HepG2 (cell line): ENCODE measurements around the gene SEC61A2. TPM values are rescaled to one million over a fixed set of nuclear protein-coding genes. Genes with fewer than 3 reads are reported as not detected.

Experiments used
- ATAC-seq: fragments of 200-7000 bp; cut with Tn5 transposase; 3 replicates; pipeline ENCODE4 v1.9.1; 2020; ENCODE audit warnings: mild to moderate bottlenecking, moderate library complexity
- BruUV-seq: library from RNA; stranded (reverse); fragments of 400-500 nt; replicated peaks from 2 replicates; lab custom pipeline; 2021; lab: Mats Ljungman, UMichigan
- CTCF ChIA-PET: fragments of 300-600 bp; formaldehyde crosslinking; extraction: SDS; loops from one replicate; lab custom pipeline; 2021; ENCODE audit warnings: low total read pairs, inconsistent platforms, low intra/inter-chr PET ratio; lab: Yijun Ruan, JAX
- POLR2A ChIA-PET: fragments of 350-600 bp; sonication (Branson Sonifier 250); formaldehyde crosslinking; loops from one replicate; lab custom pipeline; 2020; ENCODE audit warnings: antibody characterized with exemption, inconsistent platforms; lab: Yijun Ruan, JAX
- DNase-seq: peaks from one replicate; pipeline ENCODE4 v3.0.0-alpha.2; 2015; ENCODE audit warnings: low spot score
- FAIRE-seq: peaks from 3 replicates; lab custom pipeline; 2011; peaks lifted over from hg19 to GRCh38; lab: Jason Lieb, UNC
- H2AFZ ChIP-seq: one replicate; pipeline ENCODE4 v1.6.1; 2011; ENCODE audit warnings: low read length, inconsistent platforms
- H3K27ac ChIP-seq: fragments of 300-600 bp; 3 replicates; pipeline ENCODE4 v1.8.0; 2011; ENCODE audit warnings: mixed run types, mild to moderate bottlenecking, mixed read lengths, low read length, inconsistent platforms; ENCODE audit not compliant: insufficient read depth; ENCODE audit errors: extremely low read length
- H3K27me3 ChIP-seq, 2 experiments: fragments of 200-600 bp in 1 of 2; 2 replicates in 1 of 2; 3 replicates in 1 of 2; pipeline versions ENCODE4 v1.6.0 to v1.8.0; 2011; ENCODE audit warnings: low read length in 2 of 2, mild to moderate bottlenecking in 2 of 2, moderate library complexity in 2 of 2, inconsistent platforms in 1 of 2; ENCODE audit not compliant: insufficient read depth in 2 of 2, control insufficient read depth in 1 of 2
- H3K36me3 ChIP-seq, 2 experiments: fragments of 200-600 bp in 1 of 2; replicated peaks in 1 of 2; 2 replicates in 1 of 2; 3 replicates in 1 of 2; pipeline versions ENCODE4 v1.5.1 to v1.8.0; 2011; ENCODE audit warnings: low read length in 2 of 2, inconsistent platforms in 1 of 2; ENCODE audit not compliant: insufficient read depth in 2 of 2, control insufficient read depth in 1 of 2
- H3K4me1 ChIP-seq: 2 replicates; pipeline ENCODE4 v1.5.1; 2012; ENCODE audit warnings: low read length, inconsistent platforms; ENCODE audit not compliant: insufficient read depth
- H3K4me2 ChIP-seq: 2 replicates; pipeline ENCODE4 v1.6.0; 2011; ENCODE audit warnings: low read depth, low read length, inconsistent platforms
- H3K4me3 ChIP-seq, 3 experiments: fragments of 200-600 bp in 1 of 3; sonication (generic), shearing (Covaris generic) in 1 of 3; replicated peaks in 1 of 3; 2 replicates each; pipeline ENCODE4 v1.5.1; 2011 to 2016; ENCODE audit warnings: low read length in 3 of 3, inconsistent platforms in 2 of 3, low read depth in 2 of 3, mild to moderate bottlenecking in 2 of 3, control low read depth in 1 of 3, mixed read lengths in 1 of 3; ENCODE audit not compliant: insufficient read depth in 1 of 3
- H3K79me2 ChIP-seq: one replicate; pipeline ENCODE4 v1.6.1; 2011; ENCODE audit warnings: low read length, inconsistent platforms; ENCODE audit not compliant: insufficient read depth
- H3K9ac ChIP-seq: 2 replicates; pipeline ENCODE4 v1.6.0; 2011; ENCODE audit warnings: mild to moderate bottlenecking, low read depth, low read length, inconsistent platforms; ENCODE audit not compliant: insufficient read depth
- H3K9me3 ChIP-seq: 2 replicates; pipeline ENCODE4 v1.5.1; 2012; ENCODE audit warnings: mild to moderate bottlenecking, low read length
- H4K20me1 ChIP-seq: 2 replicates; pipeline ENCODE4 v1.6.0; 2011; ENCODE audit warnings: inconsistent platforms, mild to moderate bottlenecking, low read length, moderate library complexity; ENCODE audit not compliant: insufficient read depth
- CEBPB ChIP-seq: IDR thresholded peaks from 2 replicates; pipeline ENCODE4 v1.6.1; 2011; ENCODE audit warnings: low read depth, low read length, improper control_type of control experiment, borderline replicate concordance
- CEBPG ChIP-seq: IDR thresholded peaks from 2 replicates; pipeline ENCODE4 v1.6.1; 2016
- CERS6 ChIP-seq: sonication (generic); formaldehyde crosslinking; IDR thresholded peaks from 2 replicates; pipeline ENCODE4 v1.5.0; 2020; ENCODE audit warnings: missing genetic modification reagents
- HDAC2 ChIP-seq: sonication (generic); formaldehyde crosslinking; IDR thresholded peaks from 2 replicates; pipeline ENCODE4 v1.4.0; 2020; ENCODE audit warnings: missing genetic modification reagents
- HDAC6 ChIP-seq: fragments of 200-600 bp; sonication (generic); IDR thresholded peaks from 2 replicates; pipeline ENCODE4 v1.7.0; 2017; ENCODE audit warnings: mild to moderate bottlenecking, antibody characterized with exemption, low read length, low read depth
- KDM2A ChIP-seq: sonication (generic); formaldehyde crosslinking; IDR thresholded peaks from 2 replicates; pipeline ENCODE4 v1.4.0; 2020; ENCODE audit warnings: low read depth, missing genetic modification reagents, borderline replicate concordance
- KMT2A ChIP-seq: sonication (generic); formaldehyde crosslinking; IDR thresholded peaks from 2 replicates; pipeline ENCODE4 v1.4.0; 2020; ENCODE audit warnings: missing genetic modification reagents
- KMT2B ChIP-seq: IDR thresholded peaks from 2 replicates; pipeline ENCODE4 v1.6.1; 2016; ENCODE audit warnings: missing genetic modification reagents, missing compliant biosample characterization
- LRRFIP1 ChIP-seq: sonication (generic); formaldehyde crosslinking; conservative IDR thresholded peaks from 2 replicates; pipeline ENCODE4 v1.4.0; 2020; ENCODE audit warnings: missing genetic modification reagents
- PAX8 ChIP-seq: sonication (generic); formaldehyde crosslinking; IDR thresholded peaks from 2 replicates; pipeline ENCODE4 v1.8.0; 2022; ENCODE audit warnings: mild to moderate bottlenecking, missing genetic modification reagents, borderline replicate concordance
- SMAD3 ChIP-seq: sonication (generic); formaldehyde crosslinking; IDR thresholded peaks from 2 replicates; pipeline ENCODE4 v1.4.0; 2020; ENCODE audit warnings: missing genetic modification reagents
- SMC3 ChIP-seq: IDR thresholded peaks from 2 replicates; pipeline ENCODE4 v1.6.1; 2011; ENCODE audit warnings: low read length, improper control_type of control experiment
- TFAP4 ChIP-seq: sonication (generic); IDR thresholded peaks from 2 replicates; pipeline ENCODE4 v1.6.1; 2016; ENCODE audit warnings: low read depth, borderline replicate concordance
- ZFY ChIP-seq: sonication (generic); formaldehyde crosslinking; IDR thresholded peaks from 2 replicates; pipeline ENCODE4 v1.4.0; 2020; ENCODE audit warnings: missing genetic modification reagents
- ZMYM2 ChIP-seq: sonication (generic); formaldehyde crosslinking; IDR thresholded peaks from 2 replicates; pipeline ENCODE4 v1.8.0; 2022; ENCODE audit warnings: mild to moderate bottlenecking, missing genetic modification reagents
- ZNF121 ChIP-seq: sonication (generic); formaldehyde crosslinking; IDR thresholded peaks from 2 replicates; pipeline ENCODE4 v1.5.0; 2020; ENCODE audit warnings: mild to moderate bottlenecking, missing genetic modification reagents
- ZNF253 ChIP-seq: sonication (generic); formaldehyde crosslinking; IDR thresholded peaks from 2 replicates; pipeline ENCODE4 v1.8.0; 2022; ENCODE audit warnings: mild to moderate bottlenecking, missing genetic modification reagents, borderline replicate concordance
- ZNF275 ChIP-seq: sonication (generic); formaldehyde crosslinking; IDR thresholded peaks from 2 replicates; pipeline ENCODE4 v1.8.0; 2022; ENCODE audit warnings: missing genetic modification reagents, mild to moderate bottlenecking, inconsistent platforms, borderline replicate concordance
- ZNF652 ChIP-seq: IDR thresholded peaks from 2 replicates; pipeline ENCODE4 v1.6.1; 2016; ENCODE audit warnings: low read depth, borderline replicate concordance
- ZNF75D ChIP-seq: sonication (generic); formaldehyde crosslinking; IDR thresholded peaks from 2 replicates; pipeline ENCODE4 v1.8.1; 2023; ENCODE audit warnings: missing genetic modification reagents, mild to moderate bottlenecking, borderline replicate concordance
- ZNF768 ChIP-seq: sonication (generic); formaldehyde crosslinking; IDR thresholded peaks from 2 replicates; pipeline ENCODE4 v1.4.0; 2020; ENCODE audit warnings: missing genetic modification reagents
- WGBS: methylation state at CpG from one replicate; pipeline ENCODE4 v1.1.6; 2017; ENCODE audit warnings: low lambda C conversion rate; 5-methylcytosine and 5-hydroxymethylcytosine counted together
- in situ Hi-C: cut with HindIII; loops from 2 replicates; pipeline ENCODE4 v1.10.0; 2017; ENCODE audit warnings: low pct_unique_long_range_greater_than_20kb; ENCODE audit not compliant: extremely low pct_ligation_motif_present
- intact Hi-C: fragments of 100-400 bp; cut with micrococcal nuclease; formaldehyde crosslinking; loops from one replicate; pipeline ENCODE4 v1.10.0; 2022; ENCODE audit not compliant: unreplicated experiment
- polyA plus RNA-seq, 8 experiments: library from polyadenylated mRNA; depleted of rRNA in 3 of 8; stranded (reverse) in 7 of 8; unstranded in 1 of 8; fragments of >200 nt; fragmentation: Illumina TruSeq in 4 of 8; extraction: Trizol in 4 of 8; gene quantifications; 2 replicates each; pipeline versions ENCODE4 v1.2.1 to v1.2.3, GENCODE V29; 2011 to 2016; ENCODE audit warnings: low read depth in 4 of 8, missing spikeins in 1 of 8, mixed read lengths in 1 of 8; ENCODE audit not compliant: insufficient read depth in 1 of 8
- total RNA-seq, 5 experiments: library from RNA; depleted of rRNA; stranded (reverse); fragments of >200 nt; fragmentation: Illumina TruSeq; extraction: Trizol; gene quantifications; 2 replicates each; pipeline ENCODE4 v1.2.3, GENCODE V29; 2016; ENCODE audit warnings: low read depth in 1 of 5

The SEC61A2 gene
- total and polyA plus RNA-seq, 2 of the 13 experiments (the other 11 are each of a cell fraction or from before 2014, with no cell fraction given) = 5.5 to 7.4 TPM

- FAIRE-seq = no peak
- TF ChIP-seq ZMYM2 (CRISPR knock-in tag) (0 out of 2 replicates have a peak, but pooled peaks have one; percentile 35), KMT2B (peak; percentile 49; the same call in 1 of the 2 replicates), LRRFIP1 (no peak), CEBPB (0 out of 2 replicates have a peak, but pooled peaks have one; percentile 24), CERS6 (CRISPR knock-in tag) (no peak), PAX8 (CRISPR knock-in tag) (no peak), ZNF768 (CRISPR knock-in tag) (no peak), ZFY (CRISPR knock-in tag) (peak; percentile 30; the same call in 1 of the 2 replicates), ZNF75D (CRISPR knock-in tag) (no peak), KDM2A (CRISPR knock-in tag) (0 out of 2 replicates have a peak, but pooled peaks have one; percentile 15), TFAP4 (no peak), HDAC2 (CRISPR knock-in tag) (no peak), ZNF253 (CRISPR knock-in tag) (no peak), ZNF652 (peak; percentile 47; the same call in 1 of the 2 replicates), CEBPG (CRISPR knock-in tag) (peak; percentile 52), SMC3 (no peak), HDAC6 (no peak), ZNF275 (no peak), ZNF121 (CRISPR knock-in tag) (no peak), KMT2A (peak; percentile 30; the same call in 1 of the 2 replicates), SMAD3 (CRISPR knock-in tag) (no peak)
Observed at GRCh38 chr10:12194752-12195271, 65.3 kb downstream of the SEC61A2 start.

More at GRCh38 chr10:12194752-12195271, 65.3 kb downstream of the SEC61A2 start:
- in situ Hi-C loops (no loop called here), intact Hi-C loops (loop anchor here (1.0 kb wide), 1 partner anchor 65 kb away; no protein-coding TSS in a partner anchor)
- Histone ChIP-seq H4K20me1 (no peaks in the 10 kb centered on the region), H2AFZ (no peak overlapping the region), H3K27me3 (no peaks in the 10 kb centered on the region; a peak in 1 of 5 replicates), H3K9ac (peak overlapping the region; percentile 95), H3K4me1 (peaks cover 53% of the 10 kb centered on the region), H3K4me3 (peak overlapping the region; percentile 87 to 94 (median 91)), H3K27ac (peak overlapping the region; percentile 92), H3K79me2 (peaks cover 77% of the 10 kb centered on the region), H3K4me2 (peak overlapping the region; percentile 79), H3K36me3 (peaks cover 3 to 11% of the 10 kb centered on the region in 2 experiments; a peak in 3 of 5 replicates), H3K9me3 (no peaks in the 10 kb centered on the region)
- POLR2A ChIA-PET = no interaction called here
- no TSS peak for BruUV-seq
- no peak for DNase-seq
- 2% methylated on average over 27 of the region's 27 CpGs for WGBS
- CTCF ChIA-PET = no interaction called here
- peak; percentile 21; the same call in 2 of the 3 replicates for ATAC-seq
